Skin epidermis (tissue), 12 donors: ENCODE data around the gene ZC3H10.
A peak's percentile ranks its signal among the peaks of the same experiment; 100 is the strongest.

Experiments used
- H3K27ac ChIP-seq, 21 experiments: fragments of 200-600 bp; sonication (generic) in 11 of 21; one replicate each; pipeline ENCODE4 v1.5.0; 2020; ENCODE audit warnings: mild to moderate bottlenecking in 3 of 21, inconsistent platforms in 2 of 21, moderate library complexity in 2 of 21
- H3K4me3 ChIP-seq, 7 experiments: fragments of 200-600 bp; sonication (generic) in 2 of 7; one replicate each; pipeline ENCODE4 v1.5.0; 2020; ENCODE audit warnings: inconsistent platforms in 2 of 7, mild to moderate bottlenecking in 2 of 7, moderate library complexity in 1 of 7

Gene ZC3H10

GRCh38 chr12:56121204-56121870, 3.3 kb downstream of the ZC3H10 start:
- peak overlapping the region in 1 of 21 experiments; percentile 11 for H3K27ac ChIP-seq
- no peak overlapping the region for H3K4me3 ChIP-seq

GRCh38 chr12:56122637-56123036, 4.6 kb downstream of the ZC3H10 start:
- Histone ChIP-seq H3K4me3 (no peak overlapping the region), H3K27ac (peak overlapping the region in 1 of 21 experiments; percentile 39)

- no peak overlapping the region for H3K27ac ChIP-seq
- H3K4me3 ChIP-seq = no peak overlapping the region
Observed at GRCh38 chr12:56124133-56124532, 6.1 kb downstream of the ZC3H10 start.

GRCh38 chr12:56126732-56127239, 8.7 kb downstream of the ZC3H10 start:
- H3K27ac ChIP-seq = peak overlapping the region in 20 of 21 experiments; percentile 8 to 91 (median 70)
- H3K4me3 ChIP-seq = peak overlapping the region in 1 of 7 experiments; percentile 75

GRCh38 chr12:56127485-56127887, 9.4 kb downstream of the ZC3H10 start:
- peak overlapping the region in 19 of 21 experiments; percentile 7 to 91 (median 71) for H3K27ac ChIP-seq
- peak overlapping the region in 5 of 7 experiments; percentile 6 to 88 (median 75) for H3K4me3 ChIP-seq

GRCh38 chr12:56127888-56128669, 10.0 kb downstream of the ZC3H10 start, which contains the start of gene ESYT1:
TSS of gene ESYT1 (plus strand) at chr12:56128267. CDS start at chr12:56128320, 53 bp downstream.
- peak within 1 kb of the TSS; percentile 66 to 88 (median 75) for H3K4me3 ChIP-seq
- peak within 1 kb of the TSS; percentile 75 to 93 (median 86) for H3K27ac ChIP-seq

GRCh38 chr12:56128670-56129205, 10.7 kb downstream of the ZC3H10 start:
- Histone ChIP-seq H3K4me3 (peak overlapping the region; percentile 66 to 88 (median 75)), H3K27ac (peak overlapping the region; percentile 75 to 93 (median 86))

- H3K27ac ChIP-seq = peak overlapping the region in 20 of 21 experiments; percentile 75 to 93 (median 86)
- H3K4me3 ChIP-seq = peak overlapping the region; percentile 66 to 88 (median 75)
Observed at GRCh38 chr12:56129206-56129941, 11.3 kb downstream of the ZC3H10 start.

- Histone ChIP-seq H3K27ac (peak overlapping the region in 20 of 21 experiments; percentile 75 to 93 (median 86)), H3K4me3 (peak overlapping the region; percentile 66 to 88 (median 75))
Observed at GRCh38 chr12:56129942-56130495, 12.0 kb downstream of the ZC3H10 start.

- Histone ChIP-seq H3K4me3 (no peak overlapping the region), H3K27ac (peak overlapping the region in 6 of 21 experiments; percentile 41 to 93 (median 86))
Observed at GRCh38 chr12:56130876-56131275, 12.8 kb downstream of the ZC3H10 start.

- H3K4me3 ChIP-seq = no peak overlapping the region
- H3K27ac ChIP-seq = no peak overlapping the region
Observed at GRCh38 chr12:56134897-56135296, 16.8 kb downstream of the ZC3H10 start.

GRCh38 chr12:56137853-56138571, 19.9 kb downstream of the ZC3H10 start:
- H3K4me3 ChIP-seq = no peak overlapping the region
- no peak overlapping the region for H3K27ac ChIP-seq

- no peak overlapping the region for H3K4me3 ChIP-seq
Observed at GRCh38 chr12:56141946-56142784, 24.1 kb downstream of the ZC3H10 start.

GRCh38 chr12:56143217-56143616, 25.2 kb downstream of the ZC3H10 start:
- H3K4me3 ChIP-seq = no peak overlapping the region
- H3K27ac ChIP-seq = peak overlapping the region in 11 of 21 experiments; percentile 4 to 76 (median 37)

More at GRCh38 chr12:56141946-56142784, 24.1 kb downstream of the ZC3H10 start:
- peak overlapping the region in 7 of 21 experiments; percentile 3 to 76 (median 14) for H3K27ac ChIP-seq

GRCh38 chr12:56143870-56144269, 25.8 kb downstream of the ZC3H10 start:
- peak overlapping the region in 8 of 21 experiments; percentile 32 to 76 (median 45) for H3K27ac ChIP-seq
- no peak overlapping the region for H3K4me3 ChIP-seq

- peak overlapping the region in 3 of 21 experiments; percentile 7 to 64 (median 26) for H3K27ac ChIP-seq
Observed at GRCh38 chr12:56145217-56145616, 27.2 kb downstream of the ZC3H10 start.

More at GRCh38 chr12:56145217-56145616, 27.2 kb downstream of the ZC3H10 start:
- H3K4me3 ChIP-seq = no peak overlapping the region
